Tongue (tissue), 2 donors: ENCODE data around the gene ALPP. TPM values are rescaled to one million over a fixed set of nuclear protein-coding genes. Genes with fewer than 3 reads are reported as not detected.
"Not testable (repeated sequence)": the region's sequence is repeated elsewhere in the genome, so short reads cannot be mapped to it uniquely, and the experiment has no call there.

ENCODE experiments used
- DNase-seq: peaks from one replicate; pipeline ENCODE4 v3.0.0-alpha.2; 2015
- total RNA-seq: library from RNA; depleted of rRNA; stranded (reverse); fragments of >200 nt; gene quantifications from one replicate; pipeline ENCODE4 v1.2.3, GENCODE V29; 2014

ALPP gene
- total RNA-seq, 1 donor from 2014 or later = not detected

GRCh38 chr2:232363784-232364615, 14.6 kb upstream of the ALPP start:
- DNase-seq = no peak

GRCh38 chr2:232364806-232365594, 13.6 kb upstream of the ALPP start:
- not testable (repeated sequence) for DNase-seq

GRCh38 chr2:232365621-232366321, 12.8 kb upstream of the ALPP start:
- DNase-seq = no peak

GRCh38 chr2:232366461-232366860, 12.1 kb upstream of the ALPP start:
- not testable (repeated sequence) for DNase-seq

- DNase-seq = no peak
Observed at GRCh38 chr2:232367016-232367415, 11.5 kb upstream of the ALPP start.

GRCh38 chr2:232367591-232368233, 10.8 kb upstream of the ALPP start:
- no peak for DNase-seq

- DNase-seq = no peak
Observed at GRCh38 chr2:232368311-232368731, 10.2 kb upstream of the ALPP start.

- DNase-seq = no peak
Observed at GRCh38 chr2:232369126-232369951, 9.2 kb upstream of the ALPP start.

GRCh38 chr2:232370007-232370406, 8.5 kb upstream of the ALPP start:
- DNase-seq = not testable (repeated sequence)

- no peak for DNase-seq
Observed at GRCh38 chr2:232372231-232373208, 6.0 kb upstream of the ALPP start.

- DNase-seq = no peak
Observed at GRCh38 chr2:232374356-232374755, 4.2 kb upstream of the ALPP start.

- no peak for DNase-seq
Observed at GRCh38 chr2:232375164-232375563, 3.4 kb upstream of the ALPP start.

- no peak for DNase-seq
Observed at GRCh38 chr2:232376260-232376659, 2.3 kb upstream of the ALPP start.

- DNase-seq = no peak
Observed at GRCh38 chr2:232376713-232377112, 1.8 kb upstream of the ALPP start.

- DNase-seq = no peak
Observed at GRCh38 chr2:232377319-232377718, 1.2 kb upstream of the ALPP start.

- DNase-seq = no peak
Observed at GRCh38 chr2:232377841-232378734, 463 bp upstream of the ALPP start.

- DNase-seq = not testable (repeated sequence)
Observed at GRCh38 chr2:232379610-232380590, 1.3 kb downstream of the ALPP start.
